HUES6 (cell line): ENCODE results near the gene FURIN.
A peak's percentile ranks its signal among the peaks of the same experiment; 100 is the strongest.

Experiments used
- H3K27ac ChIP-seq: 2 replicates; pipeline ENCODE4 v1.7.0; 2013; ENCODE audit warnings: low read depth, mild to moderate bottlenecking, low read length, inconsistent platforms
- H3K27me3 ChIP-seq: 2 replicates; pipeline ENCODE4 v1.6.1; 2013; ENCODE audit warnings: low read length; ENCODE audit not compliant: control insufficient read depth, insufficient read depth
- H3K36me3 ChIP-seq: 2 replicates; pipeline ENCODE4 v1.6.1; 2013; ENCODE audit warnings: low read length; ENCODE audit not compliant: control insufficient read depth, insufficient read depth
- H3K4me1 ChIP-seq: 2 replicates; pipeline ENCODE4 v1.6.1; 2013; ENCODE audit warnings: low read length; ENCODE audit not compliant: control insufficient read depth, insufficient read depth
- H3K4me3 ChIP-seq: 2 replicates; pipeline ENCODE4 v1.5.1; 2013; ENCODE audit warnings: low read depth, low read length
- H3K9ac ChIP-seq: one replicate; pipeline ENCODE4 v1.6.1; 2013; ENCODE audit warnings: mild to moderate bottlenecking, low read length
- H3K9me3 ChIP-seq: 2 replicates; pipeline ENCODE4 v1.6.1; 2013; ENCODE audit warnings: low read depth, low read length; ENCODE audit not compliant: control insufficient read depth, insufficient read depth

The FURIN gene

DNA sequence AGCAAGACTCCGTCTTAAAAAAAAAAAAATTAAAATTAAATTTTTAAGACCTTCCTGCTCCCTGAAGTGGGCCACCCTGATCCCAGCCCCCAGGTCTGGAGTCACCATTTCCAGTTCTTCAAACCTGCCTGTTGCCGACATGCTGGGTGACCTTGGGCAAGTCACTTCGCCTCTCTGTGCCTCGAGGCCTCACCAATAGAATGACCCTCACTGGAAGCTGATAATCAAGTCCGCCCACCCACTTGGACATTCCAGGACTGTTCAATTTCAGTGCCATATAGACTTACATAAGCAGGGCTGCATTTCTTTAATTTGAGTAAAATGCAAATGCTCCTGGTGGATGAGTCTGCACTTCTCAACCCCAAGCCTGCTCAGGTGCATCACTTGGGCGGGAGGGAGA is 39.3 kb upstream of the FURIN start:
- Histone ChIP-seq H3K36me3 (no peaks in the 10 kb centered on the region), H3K9ac (no peak overlapping the region)

DNA sequence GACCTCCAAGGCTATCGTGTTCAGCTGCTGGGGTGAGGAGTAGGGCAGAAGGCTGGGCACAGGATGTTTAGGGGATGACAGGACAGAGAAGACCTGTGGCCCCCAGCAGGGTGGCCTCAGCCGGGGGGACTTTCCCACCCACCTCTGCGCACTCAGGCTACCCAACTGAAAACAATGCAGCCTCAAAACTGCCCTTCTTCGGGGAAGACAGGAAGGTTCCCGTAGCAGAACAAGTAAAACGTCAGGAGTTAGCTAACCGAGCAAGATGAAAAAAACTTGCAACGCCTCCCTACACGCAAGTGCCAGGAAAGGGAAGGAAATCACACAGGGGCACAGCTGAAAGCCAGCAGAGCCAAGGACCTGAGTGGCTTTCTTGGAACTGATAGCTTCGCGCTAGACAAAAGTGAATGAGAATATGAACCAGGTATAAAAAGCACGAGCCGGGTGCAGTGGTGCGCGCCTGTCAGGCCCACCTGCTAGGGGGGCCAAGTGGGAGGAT is 38.4 kb upstream of the FURIN start:
- peaks cover 4% of the 10 kb centered on the region; the same call in 1 of the 2 replicates for H3K4me1 ChIP-seq
- H3K27ac ChIP-seq: no peak overlapping the region
- no peaks in the 10 kb centered on the region for H3K9me3 ChIP-seq
- no peak overlapping the region for H3K4me3 ChIP-seq
- no peaks in the 10 kb centered on the region for H3K27me3 ChIP-seq
- no peaks in the 10 kb centered on the region for H3K36me3 ChIP-seq
- H3K9ac ChIP-seq: no peak overlapping the region

More for the DNA sequence above, 39.3 kb upstream of the FURIN start:
- H3K4me3 ChIP-seq: no peak overlapping the region
- no peaks in the 10 kb centered on the region for H3K27me3 ChIP-seq
- no peaks in the 10 kb centered on the region for H3K4me1 ChIP-seq
- no peaks in the 10 kb centered on the region for H3K9me3 ChIP-seq
- no peak overlapping the region for H3K27ac ChIP-seq

DNA sequence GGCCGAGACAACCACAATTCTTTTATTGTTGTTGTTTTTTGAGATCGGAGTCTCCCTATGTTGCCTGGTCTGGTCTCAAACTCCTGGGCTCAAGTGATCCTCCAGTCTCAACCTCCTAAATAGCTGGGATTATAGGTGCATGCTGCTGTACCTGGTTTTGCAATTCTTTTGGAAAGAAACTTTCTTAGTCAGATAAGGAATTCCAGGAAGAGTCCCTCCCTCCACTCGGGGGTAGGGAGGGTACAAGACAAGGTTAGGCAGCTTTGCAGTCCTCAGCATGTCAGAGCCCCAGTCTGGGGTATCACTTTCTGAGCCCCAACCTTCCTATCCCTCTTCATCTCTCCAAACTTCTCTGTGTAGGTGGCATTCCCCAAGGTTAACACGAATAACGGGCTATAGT is 33.8 kb upstream of the FURIN start:
- H3K9me3 ChIP-seq: no peaks in the 10 kb centered on the region
- peaks cover 32% of the 10 kb centered on the region for H3K4me1 ChIP-seq
- H3K36me3 ChIP-seq: no peaks in the 10 kb centered on the region
- no peak overlapping the region for H3K27ac ChIP-seq
- no peak overlapping the region for H3K9ac ChIP-seq
- H3K4me3 ChIP-seq: no peak overlapping the region
- no peaks in the 10 kb centered on the region for H3K27me3 ChIP-seq

DNA sequence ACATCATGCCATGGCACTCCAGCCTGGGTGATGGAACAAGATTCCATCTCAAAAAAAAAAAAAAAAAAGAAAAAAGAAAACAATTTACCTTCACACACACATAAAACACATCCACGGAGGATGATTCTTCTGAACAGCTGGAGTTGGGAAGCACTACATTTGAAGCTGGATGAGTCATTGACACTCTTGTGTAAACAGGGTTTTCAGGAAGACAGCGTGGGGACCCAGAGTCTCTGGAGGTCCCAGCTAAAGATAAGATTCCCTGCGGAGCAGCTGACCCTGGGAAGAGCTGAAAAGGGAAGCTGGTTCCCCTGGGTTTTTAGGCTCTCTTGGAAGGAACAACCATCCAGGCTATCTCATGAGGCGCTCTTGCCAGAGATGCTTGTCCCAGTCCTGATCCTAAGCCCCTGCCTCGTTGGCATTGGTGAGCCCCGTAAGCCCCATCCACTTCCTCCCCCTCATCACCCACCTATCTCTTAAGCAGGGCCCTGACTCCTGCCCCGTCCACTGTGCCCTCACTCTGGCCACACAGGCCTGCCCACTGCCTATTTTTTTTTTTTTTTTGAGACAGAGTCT is 32.0 kb upstream of the FURIN start:
- Histone ChIP-seq H3K4me3 (no peak overlapping the region), H3K27me3 (no peaks in the 10 kb centered on the region), H3K36me3 (no peaks in the 10 kb centered on the region), H3K9me3 (no peaks in the 10 kb centered on the region), H3K9ac (peak overlapping the region; percentile 27), H3K4me1 (peaks cover 49% of the 10 kb centered on the region), H3K27ac (no peak overlapping the region)

DNA sequence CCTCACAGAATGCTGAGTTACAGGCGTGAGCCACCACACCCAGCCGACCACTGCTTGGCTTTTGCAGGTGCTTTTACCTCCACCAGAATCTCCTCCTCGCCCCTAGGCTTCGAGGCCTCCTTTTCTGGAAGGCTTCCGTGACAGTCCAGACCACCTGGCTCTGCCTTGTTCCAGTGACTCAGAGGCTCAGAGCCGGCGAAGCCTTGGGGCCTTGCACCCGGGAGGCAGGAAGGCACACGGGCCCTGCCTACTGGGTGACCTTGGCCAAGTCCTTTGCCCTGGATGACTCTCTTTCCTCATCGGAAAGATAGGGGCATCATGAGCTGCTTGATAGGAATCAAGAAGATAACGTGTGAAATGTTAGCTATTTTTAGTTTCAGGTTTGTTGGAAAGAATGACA is 31.3 kb upstream of the FURIN start:
- Histone ChIP-seq H3K4me3 (no peak overlapping the region), H3K9me3 (no peaks in the 10 kb centered on the region), H3K36me3 (no peaks in the 10 kb centered on the region), H3K4me1 (peaks cover 51% of the 10 kb centered on the region), H3K9ac (no peak overlapping the region), H3K27me3 (no peaks in the 10 kb centered on the region), H3K27ac (no peak overlapping the region)

DNA sequence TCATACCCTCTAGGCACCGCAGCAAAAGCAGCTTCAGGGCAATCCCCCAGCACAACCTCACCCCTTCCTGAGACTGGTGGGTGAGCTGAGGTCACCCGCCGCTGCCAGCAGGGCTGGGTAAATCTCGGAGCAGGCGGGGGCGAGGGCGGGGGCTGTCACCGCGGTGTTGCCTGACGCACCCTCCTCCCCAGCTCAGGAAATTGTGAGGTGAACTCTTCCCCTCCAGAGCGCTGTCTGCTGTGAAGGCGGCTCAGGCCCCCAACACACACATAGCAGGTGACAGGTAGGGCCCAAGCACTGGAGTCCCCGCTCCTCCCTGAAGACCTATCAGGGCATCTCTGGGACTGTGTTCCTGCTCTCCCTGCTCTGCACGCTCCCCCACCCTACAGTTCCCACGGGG is 30.2 kb upstream of the FURIN start:
- Histone ChIP-seq H3K9ac (peak overlapping the region; percentile 16), H3K4me3 (no peak overlapping the region), H3K27ac (no peak overlapping the region), H3K27me3 (no peaks in the 10 kb centered on the region), H3K36me3 (no peaks in the 10 kb centered on the region), H3K4me1 (peaks cover 51% of the 10 kb centered on the region), H3K9me3 (no peaks in the 10 kb centered on the region)

DNA sequence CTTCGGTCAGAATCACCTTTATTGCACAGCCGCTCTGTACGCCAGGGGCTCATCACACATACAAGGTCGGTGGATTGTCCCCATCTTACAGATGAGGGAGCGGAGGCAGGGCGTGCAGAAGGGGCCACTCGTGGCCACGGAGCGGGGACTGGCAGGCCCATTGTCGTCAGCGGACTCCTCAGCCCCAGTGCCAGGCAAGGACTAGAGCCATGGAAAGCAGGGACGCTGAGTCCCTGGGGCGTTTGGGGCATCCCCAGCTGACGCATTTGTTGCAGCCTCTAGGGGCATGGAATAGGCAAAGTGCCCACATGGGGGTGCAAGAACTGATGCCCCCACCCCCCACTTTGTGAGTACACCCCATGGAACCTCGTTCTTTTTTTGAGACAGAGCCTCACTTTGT is 29.8 kb upstream of the FURIN start:
- H3K36me3 ChIP-seq: no peaks in the 10 kb centered on the region
- H3K9ac ChIP-seq: peak overlapping the region; percentile 16
- H3K27me3 ChIP-seq: no peaks in the 10 kb centered on the region
- no peak overlapping the region for H3K4me3 ChIP-seq
- peaks cover 51% of the 10 kb centered on the region for H3K4me1 ChIP-seq
- no peaks in the 10 kb centered on the region for H3K9me3 ChIP-seq
- no peak overlapping the region for H3K27ac ChIP-seq

DNA sequence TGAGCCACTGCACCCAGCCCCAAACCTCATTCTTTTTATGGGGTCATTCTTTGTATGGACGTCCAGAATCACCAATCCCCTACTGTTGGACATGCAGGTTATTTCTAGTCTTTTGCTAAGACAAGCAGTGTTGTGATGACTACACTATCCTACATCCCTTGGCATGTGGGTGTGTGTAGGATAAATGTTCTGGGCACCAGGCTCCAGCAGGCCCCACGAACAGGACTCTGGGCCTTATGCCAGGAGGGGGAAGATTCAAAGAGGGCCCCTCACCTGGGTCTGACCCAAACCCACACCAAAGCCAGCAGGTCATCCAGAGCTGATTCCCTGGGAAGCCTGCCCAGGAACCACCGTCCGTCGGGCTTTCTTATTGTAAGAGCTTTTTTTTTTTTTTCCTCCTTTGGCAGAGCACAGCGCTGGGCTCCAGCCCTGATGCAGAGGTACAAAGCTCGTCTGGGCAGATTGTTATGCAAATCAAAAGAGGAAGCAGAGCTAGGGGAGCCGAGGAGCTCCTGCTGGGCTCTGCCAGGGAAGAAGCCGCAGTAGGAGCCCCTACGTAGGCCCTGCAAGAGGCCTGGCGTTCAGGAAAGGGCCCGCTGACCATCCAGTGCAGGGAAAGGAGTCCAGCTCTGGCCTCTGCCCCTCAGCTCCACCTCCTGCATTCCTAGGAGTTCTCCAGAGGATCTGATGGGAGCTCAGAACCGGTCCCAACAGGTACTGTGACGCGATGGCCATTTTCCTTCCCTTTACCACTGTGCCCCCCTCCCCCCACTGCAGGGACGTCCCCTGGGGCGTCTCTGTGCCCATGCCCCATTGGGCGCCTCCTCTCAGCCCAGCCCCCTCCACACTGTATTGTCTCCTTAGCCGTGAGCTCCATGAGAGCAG is 29.0 kb upstream of the FURIN start:
- H3K27ac ChIP-seq: peak overlapping the region; percentile 60; the same call in 1 of the 2 replicates
- no peaks in the 10 kb centered on the region for H3K27me3 ChIP-seq
- peak overlapping the region; percentile 76 for H3K9ac ChIP-seq
- peaks cover 50% of the 10 kb centered on the region for H3K4me1 ChIP-seq
- H3K36me3 ChIP-seq: no peaks in the 10 kb centered on the region
- H3K9me3 ChIP-seq: no peaks in the 10 kb centered on the region
- peak overlapping the region; percentile 36 for H3K4me3 ChIP-seq

DNA sequence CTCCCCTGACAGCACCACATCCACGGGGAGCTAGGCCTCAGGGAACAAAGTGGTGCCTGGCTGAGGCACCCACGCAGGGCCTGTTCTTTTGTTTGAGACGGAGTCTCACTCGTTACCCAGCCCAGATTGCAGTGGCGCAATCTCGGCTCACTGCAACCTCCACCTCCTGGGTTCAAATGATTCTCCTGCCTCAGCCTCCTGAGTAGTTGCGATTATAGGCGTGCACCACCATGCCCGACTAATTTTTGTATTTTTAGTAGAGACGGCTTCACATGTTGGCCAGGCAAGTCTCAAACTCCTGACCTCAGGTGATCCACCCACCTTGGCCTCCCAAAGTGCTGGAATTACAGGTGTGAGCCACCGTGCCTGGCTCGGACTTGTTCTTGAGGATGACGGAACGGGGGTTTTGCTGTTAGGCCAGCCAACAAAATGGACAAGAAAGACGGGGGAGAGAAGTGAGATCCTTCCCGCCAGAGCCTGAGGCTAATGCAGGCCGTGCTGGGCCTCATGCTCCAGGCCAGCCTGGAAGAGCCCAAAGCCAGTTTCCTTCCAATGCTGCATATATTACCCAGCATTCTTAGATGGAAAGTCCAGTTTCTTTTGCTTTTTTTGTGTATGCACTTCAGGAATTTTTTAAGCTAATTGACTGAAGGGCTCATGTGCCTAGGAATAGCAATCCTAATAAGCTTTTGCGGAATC is 28.1 kb upstream of the FURIN start:
- Histone ChIP-seq H3K4me3 (peak overlapping the region; percentile 36), H3K27me3 (no peaks in the 10 kb centered on the region), H3K27ac (peak overlapping the region; percentile 60; the same call in 1 of the 2 replicates), H3K4me1 (peaks cover 47% of the 10 kb centered on the region), H3K9ac (peak overlapping the region; percentile 76), H3K9me3 (no peaks in the 10 kb centered on the region), H3K36me3 (no peaks in the 10 kb centered on the region)

DNA sequence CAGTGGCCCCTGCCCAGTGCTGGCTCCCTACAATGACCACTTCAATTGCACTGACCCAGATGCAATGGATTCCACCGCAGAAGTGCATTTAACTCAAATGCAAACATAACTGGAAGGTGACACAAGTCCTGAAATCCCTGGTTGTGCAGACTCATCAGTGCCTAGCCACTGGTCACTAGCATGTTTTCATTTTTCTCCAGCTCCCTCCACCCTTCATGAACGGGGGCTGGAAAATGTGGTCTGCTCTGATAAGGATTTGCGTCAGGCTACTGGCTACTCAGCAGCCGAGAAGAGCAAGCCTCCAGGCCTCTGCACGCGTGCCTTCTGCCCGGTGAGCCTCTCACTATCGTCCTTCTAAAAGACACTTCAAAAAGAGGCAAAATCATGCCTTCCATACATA is 27.4 kb upstream of the FURIN start:
- no peaks in the 10 kb centered on the region for H3K9me3 ChIP-seq
- H3K4me1 ChIP-seq: peaks cover 47% of the 10 kb centered on the region
- no peak overlapping the region for H3K9ac ChIP-seq
- no peak overlapping the region for H3K4me3 ChIP-seq
- no peaks in the 10 kb centered on the region for H3K36me3 ChIP-seq
- H3K27ac ChIP-seq: no peak overlapping the region; the same call in 1 of the 2 replicates
- no peaks in the 10 kb centered on the region for H3K27me3 ChIP-seq

DNA sequence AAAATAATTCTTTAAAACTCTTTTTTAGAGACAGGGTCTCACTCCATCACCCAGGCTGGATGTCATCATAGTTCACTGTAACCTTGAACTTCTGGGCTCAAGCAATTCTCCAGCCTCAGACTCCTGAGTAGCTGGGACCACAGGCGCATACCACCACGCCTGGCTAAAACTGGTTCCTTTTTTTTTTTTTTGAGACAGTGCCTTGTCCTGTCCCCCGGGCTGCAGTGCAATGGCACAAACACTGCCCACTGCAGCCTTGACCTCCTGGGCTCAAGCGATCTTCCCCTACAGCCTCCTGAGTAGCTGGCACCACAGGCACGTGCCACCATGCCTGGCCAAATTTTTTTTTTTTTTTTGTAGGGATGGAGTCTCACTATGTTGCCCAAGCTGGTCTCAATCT is 23.7 kb upstream of the FURIN start:
- Histone ChIP-seq H3K27me3 (no peaks in the 10 kb centered on the region), H3K27ac (no peak overlapping the region), H3K9ac (no peak overlapping the region), H3K36me3 (no peaks in the 10 kb centered on the region), H3K4me1 (peaks cover 19% of the 10 kb centered on the region), H3K9me3 (no peaks in the 10 kb centered on the region), H3K4me3 (no peak overlapping the region)
